ENCODE data around the gene CRBN.

Gene CRBN

GRCh38 chr3:3107181-3107580, 72.3 kb downstream of the CRBN start:
- ATAC-seq: no peak

GRCh38 chr3:3105815-3106214, 73.7 kb downstream of the CRBN start:
- ATAC-seq: no peak
- no peak for TF ChIP-seq ESRRG (CRISPR knock-in tag; IDR thresholded peaks at IDR 0.05)
- no peak for TF ChIP-seq ZNF565 (CRISPR knock-in tag; conservative IDR thresholded peaks at IDR 0.05; ENCODE audit: low read depth)
- no peak for TF ChIP-seq BACH2 (CRISPR knock-in tag; IDR thresholded peaks at IDR 0.05; ENCODE audit: borderline replicate concordance)
- TF ChIP-seq ZNF8 (CRISPR knock-in tag; IDR thresholded peaks at IDR 0.05): no peak

More at GRCh38 chr3:3107181-3107580, 72.3 kb downstream of the CRBN start:
- no peak for TF ChIP-seq CREB5 (CRISPR knock-in tag; IDR thresholded peaks at IDR 0.05; ENCODE audit: low read depth)
- no peak for TF ChIP-seq ZC3H10 (CRISPR knock-in tag; IDR thresholded peaks at IDR 0.05)
- TF ChIP-seq ARNTL (CRISPR knock-in tag; IDR thresholded peaks at IDR 0.05; ENCODE audit: borderline replicate concordance, low read depth): no peak
- TF ChIP-seq PPARA (CRISPR knock-in tag; IDR thresholded peaks at IDR 0.05; ENCODE audit: borderline replicate concordance): no peak
- no peak for TF ChIP-seq GLIS3 (CRISPR knock-in tag; IDR thresholded peaks at IDR 0.05)
- no peak for TF ChIP-seq SNAI2 (CRISPR knock-in tag; IDR thresholded peaks at IDR 0.05)
- no peak for TF ChIP-seq TSHZ2 (CRISPR knock-in tag; IDR thresholded peaks at IDR 0.05)

- no peak for ATAC-seq
- TF ChIP-seq CSRNP3 (CRISPR knock-in tag; IDR thresholded peaks at IDR 0.05): no peak
- TF ChIP-seq TCF4 (CRISPR knock-in tag; IDR thresholded peaks at IDR 0.05; ENCODE audit: borderline replicate concordance): no peak
- no peak for TF ChIP-seq ZNF565 (CRISPR knock-in tag; conservative IDR thresholded peaks at IDR 0.05; ENCODE audit: low read depth)
- no peak for TF ChIP-seq CREB5 (CRISPR knock-in tag; IDR thresholded peaks at IDR 0.05; ENCODE audit: low read depth)
- TF ChIP-seq RARB (CRISPR knock-in tag; IDR thresholded peaks at IDR 0.05): no peak
These were observed 74.2 kb downstream of the CRBN start for GRCh38 chr3:3105246-3105645.

- no peak for ATAC-seq
- TF ChIP-seq ARNTL (CRISPR knock-in tag; IDR thresholded peaks at IDR 0.05; ENCODE audit: borderline replicate concordance, low read depth) (no peak), ZFP30 (CRISPR knock-in tag; IDR thresholded peaks at IDR 0.05) (no peak), CSDC2 (CRISPR knock-in tag; IDR thresholded peaks at IDR 0.05) (no peak), POU6F1 (CRISPR knock-in tag; IDR thresholded peaks at IDR 0.05; ENCODE audit: borderline replicate concordance, low read depth) (no peak), CSRNP3 (CRISPR knock-in tag; IDR thresholded peaks at IDR 0.05) (no peak)
These were observed 76.7 kb downstream of the CRBN start for GRCh38 chr3:3102751-3103150.
